Heart left ventricle (tissue), 16 donors: Measurements from ENCODE around the gene MRPL36. TPM values are rescaled to one million over a fixed set of nuclear protein-coding genes. Genes with fewer than 3 reads are reported as not detected.

Experiments used
- ATAC-seq, 4 donors: fragments of 200-7000 bp; cut with Tn5 transposase; one replicate each; pipeline ENCODE4 v1.9.1; 2020 to 2022; ENCODE audit warnings: moderate library complexity in 4 of 4, mild to moderate bottlenecking in 3 of 4, moderate number of reproducible peaks in 1 of 4
- DNase-seq, 5 donors: peaks; one replicate each; pipeline ENCODE4 v3.0.0-alpha.2; 2020
- H3K27ac ChIP-seq, 12 donors: fragments of 200-600 bp; sonication (generic) in 4 of 12; one replicate each; pipeline versions ENCODE4 v1.5.0 to v1.8.0; 2016 to 2022; ENCODE audit warnings: mild to moderate bottlenecking in 2 of 12
- H3K27me3 ChIP-seq, 9 donors: fragments of 200-600 bp; sonication (generic) in 2 of 9; one replicate each; pipeline versions ENCODE4 v1.5.1 to v1.8.0; 2016 to 2022; ENCODE audit warnings: mild to moderate bottlenecking in 3 of 9
- H3K36me3 ChIP-seq, 9 donors: fragments of 200-600 bp; sonication (generic) in 2 of 9; one replicate each; pipeline versions ENCODE4 v1.5.0 to v1.8.0; 2018 to 2022; ENCODE audit warnings: mild to moderate bottlenecking in 2 of 9
- H3K4me1 ChIP-seq, 12 donors: fragments of 200-600 bp; sonication (generic) in 4 of 12; one replicate each; pipeline versions ENCODE4 v1.5.0 to v1.8.0; 2016 to 2022; ENCODE audit warnings: mild to moderate bottlenecking in 3 of 12
- H3K4me3 ChIP-seq, 12 donors: fragments of 200-600 bp; sonication (generic) in 4 of 12; one replicate each; pipeline versions ENCODE4 v1.5.0 to v1.8.0; 2017 to 2022; ENCODE audit warnings: mild to moderate bottlenecking in 9 of 12, moderate library complexity in 4 of 12
- H3K9me3 ChIP-seq, 12 donors: fragments of 200-600 bp; sonication (generic) in 4 of 12; one replicate each; pipeline versions ENCODE4 v1.5.0 to v1.8.0; 2016 to 2022; ENCODE audit warnings: mild to moderate bottlenecking in 1 of 12
- CTCF ChIP-seq, 12 donors: fragments of 200-600 bp; sonication (generic) in 4 of 12; IDR thresholded peaks; one replicate each; pipeline versions ENCODE4 v1.5.0 to v1.8.0; 2018 to 2022; ENCODE audit warnings: antibody characterized with exemption in 12 of 12, mild to moderate bottlenecking in 5 of 12
- POLR2A ChIP-seq, 2 donors: fragments of 450-650 bp; IDR thresholded peaks; one replicate each; pipeline ENCODE4 v1.6.1; 2017; ENCODE audit warnings: antibody characterized with exemption in 2 of 2, mild to moderate bottlenecking in 2 of 2, moderate library complexity in 2 of 2
- WGBS, 4 donors: extraction: QIAGEN DNeasy Blood & Tissue Kit in 2 of 4; methylation state at CpG; one replicate each; pipeline versions ENCODE4 v1.1.5 to v1.1.7; 2013 to 2018; 5-methylcytosine and 5-hydroxymethylcytosine counted together
- intact Hi-C, 10 donors: fragments of 100-400 bp; cut with DNase I; formaldehyde crosslinking; loops; one replicate each; pipeline versions ENCODE4 v1.11.1 to v1.14.2; 2022
- polyA plus RNA-seq, 2 donors: library from polyadenylated mRNA; stranded (reverse); fragments of 200-250 nt; gene quantifications; one replicate each; pipeline ENCODE4 v1.2.3, GENCODE V29; 2013
- total RNA-seq, 9 donors: library from RNA; depleted of rRNA in 2 of 9; stranded (reverse); fragments of >200 nt in 2 of 9; fragmentation: NEBNext Ultra II Directional in 3 of 9; extraction: Animal tissue kit (Norgen Biotek cat#: 25700) in 3 of 9; gene quantifications; one replicate each; pipeline versions ENCODE4 v1.1.0 to v1.2.4, GENCODE V29; 2016 to 2023
- donor health status: ischemic (EF 13 %, LVEDD 7.1; RV severe dilation, severe dysfunction).
- donor health status: healthy with polysubstance abuse.
- donor health status: DM: no; HTN: yes; CAD: no.
- donor health status: DM: no; HTN: no; CAD: no.
- donor health status: ischemic (EF 25% LVEDD 6.9; RV normal size, moderate dysfunction).
- donor health status: ischemic (EF 25% LVEDD 5.7; RV mildly dilated, moderate dysfunction).
- donor health status: healthy.
- donor health status: DM: yes; HTN: yes; CAD: no.
- donor health status: ischemic (EF 35%, LVEDD 5.7; RV mildly dilated, moderate dysfunction).
- donor health status: nonischemic (EF 11% LVEDD 7.7; RV severe dilation, severe dysfunction).
- donor health status: DM: yes; HTN: yes; CAD: no.
- donor health status: PGD.
- donor health status: ischemic (EF 29% LVEDD 5.4; RV normal size, mild dysfunction).
- donor health status: nonischemic (EF 23%, LVEDD 6.1; RV moderate dilation, normal function).

Gene MRPL36
- total and polyA plus RNA-seq, 11 donors = 45.6 to 107 (median 56.4) TPM

GRCh38 chr5:1826235-1826980 lies 26.8 kb upstream of the MRPL36 start:
- no peak for ATAC-seq
- Histone ChIP-seq H3K27me3 (no peaks in the 10 kb centered on the region), H3K27ac (no peak overlapping the region), H3K4me3 (no peak overlapping the region), H3K36me3 (peaks cover 0 to 45% (median 28%) of the 10 kb centered on the region in 9 donors), H3K9me3 (no peaks in the 10 kb centered on the region), H3K4me1 (no peaks in the 10 kb centered on the region)
- WGBS, 4 donors = 86 to 89% (median 88%) methylated on average over 18 to 26 of the region's 26 CpGs
- TF ChIP-seq CTCF (IDR thresholded peaks at IDR 0.05) (no peak), POLR2A (IDR thresholded peaks at IDR 0.05) (no peak)
- peak in 1 of 5 donors; percentile 15 for DNase-seq
- intact Hi-C loops = no loop called here

DNA sequence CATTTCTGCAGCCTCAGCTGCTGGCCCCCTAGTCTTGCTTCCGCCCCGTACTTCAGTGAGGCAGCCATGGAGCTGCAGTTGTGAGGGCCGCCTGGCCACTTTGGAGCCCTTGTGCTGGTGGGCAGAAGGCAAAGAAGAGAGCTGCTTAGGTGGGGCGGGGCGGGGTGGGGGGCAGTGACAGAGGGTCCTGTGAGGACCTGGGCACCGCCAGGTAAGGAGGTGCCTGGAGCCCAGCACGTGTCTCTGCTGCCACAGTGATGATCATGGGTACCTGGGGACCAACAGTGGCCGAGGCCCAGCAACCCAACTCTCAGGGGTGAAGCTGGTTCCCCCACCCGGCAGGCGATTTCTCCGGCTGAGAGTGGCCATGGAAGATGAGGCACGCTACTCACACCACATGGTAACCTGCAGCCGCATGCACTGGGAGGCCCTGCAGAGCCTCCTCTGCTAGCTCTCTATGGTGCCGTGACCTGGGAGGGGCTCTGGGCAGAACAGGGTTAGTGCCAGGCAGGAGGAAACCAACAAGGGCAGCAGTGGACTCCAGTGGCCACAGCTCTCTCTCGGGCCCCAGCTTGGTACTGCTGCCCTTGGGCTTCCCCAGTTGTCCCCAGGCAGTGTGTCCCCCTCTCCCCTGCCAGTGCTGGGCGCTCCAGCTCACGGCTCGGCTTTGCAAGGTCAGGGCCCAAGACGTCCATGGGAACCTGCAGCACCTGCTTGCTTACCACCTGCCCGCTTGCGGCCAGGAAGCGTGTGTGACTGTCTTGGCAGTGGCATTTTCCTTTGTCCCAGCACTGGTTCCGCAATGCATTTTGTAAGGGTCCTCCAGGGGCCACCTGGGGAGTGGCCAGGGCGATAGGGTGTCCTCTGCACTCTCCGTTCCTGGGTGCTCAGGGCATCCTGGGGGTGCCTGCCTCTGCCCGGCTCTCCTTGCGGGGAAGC lies 25.5 kb upstream of the MRPL36 start:
- Histone ChIP-seq H3K36me3 (peaks cover 0 to 58% (median 40%) of the 10 kb centered on the region in 9 donors), H3K9me3 (no peaks in the 10 kb centered on the region), H3K27me3 (no peaks in the 10 kb centered on the region), H3K4me3 (no peak overlapping the region), H3K27ac (no peak overlapping the region), H3K4me1 (no peaks in the 10 kb centered on the region)
- TF ChIP-seq POLR2A (IDR thresholded peaks at IDR 0.05) (no peak), CTCF (IDR thresholded peaks at IDR 0.05) (no peak)
- ATAC-seq (no peak), DNase-seq (no peak)
- 94 to 96% (median 95%) methylated on average over 13 to 27 of the region's 27 CpGs for WGBS, 4 donors
- intact Hi-C loops = no loop called here

DNA sequence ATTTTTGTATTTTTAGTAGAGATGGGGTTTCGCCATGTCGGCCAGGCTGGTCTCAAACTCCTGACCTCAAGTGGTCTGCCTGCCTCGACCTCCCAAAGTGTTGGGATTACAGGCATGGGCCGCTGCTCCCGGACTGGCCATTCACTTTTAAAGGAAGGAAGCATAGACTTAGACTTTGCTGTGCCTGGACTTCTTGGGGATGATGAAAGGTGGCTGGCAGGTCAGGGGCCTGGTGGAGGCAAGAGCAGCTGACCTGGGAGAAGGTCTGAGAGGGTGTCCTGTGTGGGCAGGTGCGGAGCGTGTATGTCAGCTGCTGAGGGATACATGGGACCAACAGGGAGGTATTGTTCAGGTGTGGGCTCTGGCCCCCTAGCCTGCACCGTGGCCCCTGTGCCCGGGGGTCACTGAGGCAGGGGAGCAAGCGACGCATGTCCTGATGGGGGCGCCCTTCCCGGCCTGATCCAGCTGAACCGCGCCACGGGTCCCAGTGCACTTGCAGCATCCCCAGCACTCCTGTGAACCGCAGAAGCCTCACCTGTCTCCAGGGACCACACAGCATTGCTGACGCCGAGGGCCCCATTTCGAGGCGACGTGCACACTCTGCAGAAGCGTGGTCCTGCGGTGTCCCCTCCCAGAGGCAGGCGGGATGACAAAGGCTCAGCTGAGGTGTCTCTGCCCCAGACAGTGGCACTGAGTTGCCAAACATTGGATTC lies 24.6 kb upstream of the MRPL36 start:
- no peaks in the 10 kb centered on the region for H3K9me3 ChIP-seq
- H3K27ac ChIP-seq = no peak overlapping the region
- H3K36me3 ChIP-seq = peaks cover 0 to 66% (median 43%) of the 10 kb centered on the region in 9 donors
- 89 to 94% (median 92%) methylated on average over 12 to 25 of the region's 25 CpGs for WGBS, 4 donors
- no peak overlapping the region for H3K4me3 ChIP-seq
- intact Hi-C loops = no loop called here
- H3K4me1 ChIP-seq = no peaks in the 10 kb centered on the region
- TF ChIP-seq POLR2A (IDR thresholded peaks at IDR 0.05) = no peak
- no peak for TF ChIP-seq CTCF (IDR thresholded peaks at IDR 0.05)
- ATAC-seq = peak in 1 of 4 donors; percentile 20
- DNase-seq = no peak
- no peaks in the 10 kb centered on the region for H3K27me3 ChIP-seq
